ENCODE data around the gene COBL. TPM values are rescaled to one million over a fixed set of nuclear protein-coding genes. Genes with fewer than 3 reads are reported as not detected.

The COBL gene
- total RNA-seq, 4 donors from 2014 or later = 62.4 to 114 (median 72.2) TPM

DNA sequence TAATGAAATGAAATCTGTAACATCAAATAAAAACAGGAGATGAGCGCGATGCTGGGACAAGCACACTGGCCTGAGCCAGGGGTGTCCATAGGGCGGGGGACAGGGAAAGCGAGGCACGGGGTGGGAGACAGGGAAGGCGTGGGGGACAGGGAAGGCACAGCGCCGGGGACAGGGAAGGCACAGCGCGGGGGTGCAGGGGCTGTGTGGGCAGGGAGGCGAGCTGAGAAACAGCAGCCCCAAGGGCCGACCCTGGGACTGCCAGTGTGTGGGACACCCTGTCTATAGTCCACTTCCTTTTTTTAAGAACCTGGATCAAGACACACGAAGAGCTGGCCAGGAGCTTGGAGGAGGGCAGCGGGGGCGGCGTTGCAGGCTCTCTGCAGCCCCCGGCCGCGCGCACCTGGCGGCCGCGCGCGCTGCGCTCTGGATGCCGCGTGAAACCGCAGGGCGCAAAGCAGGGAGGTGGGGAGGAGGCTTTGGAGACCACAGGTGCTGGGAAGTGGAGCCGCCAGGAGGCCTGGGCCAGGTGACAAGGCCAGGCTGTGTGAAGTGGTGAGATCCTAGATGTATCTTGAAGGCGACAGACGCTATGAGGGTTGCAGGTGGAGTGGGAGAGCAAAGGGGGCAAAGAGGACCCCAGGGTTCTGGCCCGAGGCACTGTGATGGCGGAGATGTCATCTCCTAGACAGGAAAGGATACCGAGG lies 157.7 kb downstream of the COBL start:
- TF ChIP-seq, protein P1, sequence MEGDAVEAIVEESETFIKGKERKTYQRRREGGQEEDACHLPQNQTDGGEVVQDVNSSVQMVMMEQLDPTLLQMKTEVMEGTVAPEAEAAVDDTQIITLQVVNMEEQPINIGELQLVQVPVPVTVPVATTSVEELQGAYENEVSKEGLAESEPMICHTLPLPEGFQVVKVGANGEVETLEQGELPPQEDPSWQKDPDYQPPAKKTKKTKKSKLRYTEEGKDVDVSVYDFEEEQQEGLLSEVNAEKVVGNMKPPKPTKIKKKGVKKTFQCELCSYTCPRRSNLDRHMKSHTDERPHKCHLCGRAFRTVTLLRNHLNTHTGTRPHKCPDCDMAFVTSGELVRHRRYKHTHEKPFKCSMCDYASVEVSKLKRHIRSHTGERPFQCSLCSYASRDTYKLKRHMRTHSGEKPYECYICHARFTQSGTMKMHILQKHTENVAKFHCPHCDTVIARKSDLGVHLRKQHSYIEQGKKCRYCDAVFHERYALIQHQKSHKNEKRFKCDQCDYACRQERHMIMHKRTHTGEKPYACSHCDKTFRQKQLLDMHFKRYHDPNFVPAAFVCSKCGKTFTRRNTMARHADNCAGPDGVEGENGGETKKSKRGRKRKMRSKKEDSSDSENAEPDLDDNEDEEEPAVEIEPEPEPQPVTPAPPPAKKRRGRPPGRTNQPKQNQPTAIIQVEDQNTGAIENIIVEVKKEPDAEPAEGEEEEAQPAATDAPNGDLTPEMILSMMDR (IDR thresholded peaks at IDR 0.05) = no peak
- TF ChIP-seq POLR2AphosphoS5 (IDR thresholded peaks at IDR 0.05) (no peak), EP300 (IDR thresholded peaks at IDR 0.05; ENCODE audit: low read depth) (no peak), POLR2A (IDR thresholded peaks at IDR 0.05) (no peak)
- DNase-seq = no peak
- Histone ChIP-seq H3K4me3 (no peak overlapping the region), H3K4me1 (peaks cover 0 to 10% (median 0%) of the 10 kb centered on the region in 4 donors), H3K9me3 (no peaks in the 10 kb centered on the region), H3K27me3 (no peaks in the 10 kb centered on the region), H3K36me3 (no peaks in the 10 kb centered on the region), H3K27ac (no peak overlapping the region)
- intact Hi-C loops (cut with DNase I; ENCODE audit: low total_unique reads) = no loop called here
- WGBS, 2 donors (ENCODE audit: low coverage in 1 of 2) = 74 to 88% methylated on average over 17 to 36 of the region's 36 CpGs
- in situ Hi-C loops (cut with MboI; ENCODE audit: low pct_ligation_motif_present in 1 of 4, low pct_unique_long_range_greater_than_20kb in 1 of 4, low sequenced_read_pairs in 3 of 4) = loop anchor here in 3 of 4 donors (25.0 kb wide), 3 partner anchors 697 to 1072 kb away; partner anchors contain the start of genes FIGNL1 (in 1 of the 3) and ZPBP (in 1 of the 3)

DNA sequence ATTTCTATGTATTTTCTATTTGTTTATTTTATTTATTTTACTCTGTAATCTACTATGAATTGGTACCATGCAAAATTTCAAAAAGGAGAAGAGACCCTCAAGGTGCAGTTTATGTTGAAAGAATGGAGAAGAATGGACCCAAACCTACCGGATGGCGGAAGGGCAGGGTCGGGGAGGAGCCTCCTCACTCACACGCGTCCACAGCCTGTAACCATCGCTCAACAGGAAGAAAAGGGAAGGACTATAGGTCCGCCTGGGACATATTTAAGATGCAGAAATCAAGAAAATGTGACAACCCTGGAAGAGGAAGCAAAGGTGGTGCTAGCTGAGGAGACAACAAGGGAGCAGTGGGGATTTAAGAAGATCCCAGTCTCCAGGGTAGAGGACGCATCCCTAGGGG lies 158.4 kb downstream of the COBL start:
- peaks cover 0 to 10% (median 0%) of the 10 kb centered on the region in 4 donors for H3K4me1 ChIP-seq
- no peaks in the 10 kb centered on the region for H3K27me3 ChIP-seq
- no peaks in the 10 kb centered on the region for H3K9me3 ChIP-seq
- TF ChIP-seq POLR2A (IDR thresholded peaks at IDR 0.05) (no peak), EP300 (IDR thresholded peaks at IDR 0.05; ENCODE audit: low read depth) (no peak), POLR2AphosphoS5 (IDR thresholded peaks at IDR 0.05) (no peak)
- TF ChIP-seq, protein P1 (IDR thresholded peaks at IDR 0.05) = no peak
- WGBS, 2 donors (ENCODE audit: low coverage in 1 of 2) = 66 to 82% methylated on average over 7 to 8 of the region's 8 CpGs
- in situ Hi-C loops (cut with MboI; ENCODE audit: low pct_ligation_motif_present in 1 of 4, low pct_unique_long_range_greater_than_20kb in 1 of 4, low sequenced_read_pairs in 3 of 4) = loop anchor here in 3 of 4 donors (25.0 kb wide), 3 partner anchors 696 to 1071 kb away; partner anchors contain the start of genes FIGNL1 (in 1 of the 3) and ZPBP (in 1 of the 3)
- no peak overlapping the region for H3K4me3 ChIP-seq
- H3K27ac ChIP-seq = no peak overlapping the region
- H3K36me3 ChIP-seq = no peaks in the 10 kb centered on the region
- no peak for DNase-seq
- intact Hi-C loops (cut with DNase I; ENCODE audit: low total_unique reads) = no loop called here

DNA sequence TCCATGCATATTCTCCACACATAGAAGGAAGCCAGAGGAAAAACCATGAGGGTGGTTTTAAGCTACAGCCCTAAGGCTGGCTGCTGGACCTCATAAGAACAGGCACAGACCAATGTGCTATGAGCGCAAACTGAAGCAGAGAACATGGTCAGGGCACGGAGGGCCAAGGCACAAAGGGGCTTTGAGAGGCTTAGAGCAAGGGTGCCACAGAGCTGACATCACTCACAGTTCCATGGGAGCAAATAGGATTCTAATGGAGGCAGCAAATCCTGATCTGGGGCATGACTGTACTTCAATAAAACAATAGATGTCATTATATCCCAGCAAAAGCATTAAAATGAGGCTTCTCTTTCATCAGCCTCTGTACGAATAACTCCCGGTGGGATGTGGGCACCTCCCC lies 162.4 kb downstream of the COBL start:
- H3K4me3 ChIP-seq = no peak overlapping the region
- no peaks in the 10 kb centered on the region for H3K9me3 ChIP-seq
- in situ Hi-C loops (cut with MboI; ENCODE audit: low pct_ligation_motif_present in 1 of 4, low pct_unique_long_range_greater_than_20kb in 1 of 4, low sequenced_read_pairs in 3 of 4) = loop anchor here in 3 of 4 donors (25.0 kb wide), 3 partner anchors 692 to 1067 kb away; partner anchors contain the start of genes FIGNL1 (in 1 of the 3) and ZPBP (in 1 of the 3)
- intact Hi-C loops (cut with DNase I; ENCODE audit: low total_unique reads) = no loop called here
- no peak for DNase-seq
- WGBS, 2 donors (ENCODE audit: low coverage in 1 of 2) = 99% methylated on average over 4 of the region's 4 CpGs; no CpG with 5 or more reads in 1 of the 2 donors
- H3K27ac ChIP-seq = no peak overlapping the region
- H3K4me1 ChIP-seq = peaks cover 3 to 12% (median 7%) of the 10 kb centered on the region in 4 donors
- no peaks in the 10 kb centered on the region for H3K36me3 ChIP-seq
- TF ChIP-seq POLR2A (IDR thresholded peaks at IDR 0.05) = no peak
- H3K27me3 ChIP-seq = no peaks in the 10 kb centered on the region

DNA sequence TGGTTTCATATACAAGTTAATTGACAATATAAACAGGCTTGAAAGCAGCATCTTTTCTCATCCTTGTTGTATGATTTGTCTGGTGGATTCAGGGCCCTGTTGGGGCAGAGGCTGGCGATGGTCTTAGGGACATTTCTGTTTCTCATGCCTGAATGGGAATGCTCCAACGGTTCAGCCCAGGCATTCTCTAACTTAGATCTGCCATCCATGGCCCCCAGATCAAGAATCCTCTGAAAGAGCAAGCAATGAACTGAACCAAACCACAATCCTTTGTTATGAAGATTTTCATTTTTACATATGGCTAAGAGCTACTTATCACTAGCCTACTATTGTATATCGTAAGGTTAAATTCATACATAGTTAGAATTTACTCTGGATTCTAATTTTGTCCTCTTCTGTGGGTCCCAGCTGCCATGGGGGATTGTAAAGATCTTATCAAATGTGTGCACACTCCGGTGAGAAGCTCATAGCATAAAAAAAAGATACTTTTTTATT lies 163.9 kb downstream of the COBL start:
- intact Hi-C loops (cut with DNase I; ENCODE audit: low total_unique reads) = no loop called here
- H3K27me3 ChIP-seq = no peaks in the 10 kb centered on the region
- 73 to 82% methylated on average over 4 of the region's 4 CpGs for WGBS, 2 donors (ENCODE audit: low coverage in 1 of 2)
- H3K36me3 ChIP-seq = no peaks in the 10 kb centered on the region
- no peak for DNase-seq
- in situ Hi-C loops (cut with MboI; ENCODE audit: low pct_ligation_motif_present in 1 of 4, low pct_unique_long_range_greater_than_20kb in 1 of 4, low sequenced_read_pairs in 3 of 4) = loop anchor here in 3 of 4 donors (25.0 kb wide), 3 partner anchors 690 to 1065 kb away; partner anchors contain the start of genes FIGNL1 (in 1 of the 3) and ZPBP (in 1 of the 3)
- no peak overlapping the region for H3K4me3 ChIP-seq
- peaks cover 5 to 7% of the 10 kb centered on the region in 2 donors for H3K9me3 ChIP-seq
- H3K27ac ChIP-seq = no peak overlapping the region
- TF ChIP-seq, protein P1 (IDR thresholded peaks at IDR 0.05) = no peak
- TF ChIP-seq POLR2AphosphoS5 (IDR thresholded peaks at IDR 0.05) = no peak
- no peak for TF ChIP-seq POLR2A (IDR thresholded peaks at IDR 0.05)
- H3K4me1 ChIP-seq = peaks cover 3 to 12% (median 7%) of the 10 kb centered on the region in 4 donors

Data from transverse colon (tissue), 4 donors.